Esophagus mucosa (tissue), 1 donor: Measurements from ENCODE around the gene AOX1. TPM values are rescaled to one million over a fixed set of nuclear protein-coding genes. Genes with fewer than 3 reads are reported as not detected.
A peak's percentile ranks its signal among the peaks of the same experiment; 100 is the strongest.
"Not testable (repeated sequence)": the region's sequence is repeated elsewhere in the genome, so short reads cannot be mapped to it uniquely, and the experiment has no call there.

Source experiments
- ATAC-seq: fragments of 200-7000 bp; cut with Tn5 transposase; one replicate; pipeline ENCODE4 v1.9.1; 2020
- total RNA-seq: library from RNA; stranded (reverse); gene quantifications from one replicate; pipeline ENCODE4 v1.2.4, GENCODE V29; 2023
- donor health status: DM: yes; HTN: yes; CAD: no.

The AOX1 gene
- total RNA-seq, 1 donor from 2014 or later, result 5.2 TPM

GRCh38 chr2:200703926-200704637, 118.3 kb downstream of the AOX1 start:
- ATAC-seq, result no peak

GRCh38 chr2:200705305-200706041, 119.7 kb downstream of the AOX1 start:
- no peak for ATAC-seq

GRCh38 chr2:200708943-200709342, 123.1 kb downstream of the AOX1 start:
- ATAC-seq, result no peak

GRCh38 chr2:200713003-200713703, 127.3 kb downstream of the AOX1 start:
- peak; percentile 97 for ATAC-seq

- ATAC-seq, result peak; percentile 4
These were observed 127.9 kb downstream of the AOX1 start for GRCh38 chr2:200713704-200714064.

- ATAC-seq, result not testable (repeated sequence)
These were observed 129.2 kb downstream of the AOX1 start for GRCh38 chr2:200715014-200715413.

GRCh38 chr2:200716386-200716785, 130.6 kb downstream of the AOX1 start:
- ATAC-seq, result no peak

Other genes with a start within 250 kb of the AOX1 start
- gene KCTD18, start 75.9 kb upstream of the AOX1 start, total RNA-seq, result 10.8 TPM
- gene SGO2, start 59.8 kb upstream of the AOX1 start, total RNA-seq, result 6.3 TPM
- gene BZW1, start 225.9 kb downstream of the AOX1 start, total RNA-seq, result 268 TPM